Measurements from ENCODE around the gene KCNIP4.
"Not testable (repeated sequence)": the region's sequence is repeated elsewhere in the genome, so short reads cannot be mapped to it uniquely, and the experiment has no call there.

Gene KCNIP4

GRCh38 chr4:21366840-21367239 is 581.7 kb downstream of the KCNIP4 start:
- Histone ChIP-seq H3K4me3 (ENCODE audit: low read depth in 1 of 2, low read length in 1 of 2) (no peak overlapping the region), H3K27ac (no peak overlapping the region), H3K4me1 (ENCODE audit: control insufficient read depth in 1 of 2, insufficient read depth in 1 of 2, low read depth in 1 of 2, low read length in 1 of 2) (no peaks in the 10 kb centered on the region), H3K9me3 (no peaks in the 10 kb centered on the region), H3K27me3 (no peaks in the 10 kb centered on the region), H3K36me3 (no peaks in the 10 kb centered on the region)
- no peak for TF ChIP-seq CTCF (IDR thresholded peaks at IDR 0.05)

- H3K27me3 ChIP-seq: no peaks in the 10 kb centered on the region
- no peak overlapping the region for H3K27ac ChIP-seq
- H3K9me3 ChIP-seq: no peaks in the 10 kb centered on the region
- no peak for TF ChIP-seq CTCF (IDR thresholded peaks at IDR 0.05)
- H3K36me3 ChIP-seq: no peaks in the 10 kb centered on the region
- no peak overlapping the region for H3K4me3 ChIP-seq (ENCODE audit: low read depth in 1 of 2, low read length in 1 of 2)
- no peaks in the 10 kb centered on the region for H3K4me1 ChIP-seq (ENCODE audit: control insufficient read depth in 1 of 2, insufficient read depth in 1 of 2, low read depth in 1 of 2, low read length in 1 of 2)
Observed at GRCh38 chr4:21366312-21366711, 582.3 kb downstream of the KCNIP4 start.

DNA sequence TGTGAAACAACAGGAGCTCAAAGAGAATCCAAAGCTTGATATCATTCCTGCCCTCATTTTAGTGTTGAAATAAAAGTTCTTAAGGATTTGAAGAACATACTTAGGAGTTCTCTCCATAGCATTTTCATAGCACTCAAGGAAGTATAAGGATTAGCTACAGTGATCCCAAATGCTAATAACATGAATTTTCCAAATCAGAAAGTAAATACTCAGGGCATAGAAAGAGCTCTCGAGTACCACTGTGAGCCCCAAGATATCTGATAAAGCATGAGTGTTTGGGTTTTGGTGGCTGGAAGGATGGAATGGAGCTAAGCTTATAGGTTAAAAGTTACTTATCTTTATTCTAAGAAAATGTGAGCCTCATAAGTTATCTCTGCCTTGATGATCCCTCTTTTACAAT is 584.9 kb downstream of the KCNIP4 start:
- Histone ChIP-seq H3K4me1 (ENCODE audit: control insufficient read depth in 1 of 2, insufficient read depth in 1 of 2, low read depth in 1 of 2, low read length in 1 of 2) (no peaks in the 10 kb centered on the region), H3K27ac (no peak overlapping the region), H3K27me3 (no peaks in the 10 kb centered on the region), H3K36me3 (no peaks in the 10 kb centered on the region), H3K4me3 (ENCODE audit: low read depth in 1 of 2, low read length in 1 of 2) (no peak overlapping the region), H3K9me3 (no peaks in the 10 kb centered on the region)
- TF ChIP-seq CTCF (IDR thresholded peaks at IDR 0.05): no peak

DNA sequence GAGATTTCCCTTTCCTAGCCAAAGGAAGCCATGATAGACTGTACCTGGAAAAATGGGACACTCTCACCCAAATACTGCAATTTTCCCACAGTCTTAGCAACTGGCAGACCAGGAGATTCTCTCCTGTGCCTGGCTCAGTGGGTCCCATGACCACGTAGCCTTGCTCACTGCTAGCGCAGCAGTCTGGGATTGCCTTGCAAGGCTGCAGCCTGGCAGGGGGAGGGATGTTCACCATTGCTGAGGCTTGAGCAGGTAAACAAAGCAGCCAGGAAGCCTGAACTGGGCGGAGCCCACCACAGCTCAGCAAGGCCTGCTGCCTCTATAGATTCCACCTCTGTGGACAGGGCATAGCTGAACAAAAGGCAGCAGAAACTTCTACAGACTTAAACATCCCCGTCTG is 596.2 kb downstream of the KCNIP4 start:
- not testable (repeated sequence) for H3K4me1 ChIP-seq (ENCODE audit: control insufficient read depth in 1 of 2, insufficient read depth in 1 of 2, low read depth in 1 of 2, low read length in 1 of 2); H3K27ac ChIP-seq; H3K36me3 ChIP-seq; H3K4me3 ChIP-seq (ENCODE audit: low read depth in 1 of 2, low read length in 1 of 2); H3K27me3 ChIP-seq; H3K9me3 ChIP-seq

GRCh38 chr4:21347142-21347541 is 601.4 kb downstream of the KCNIP4 start:
- no peaks in the 10 kb centered on the region for H3K36me3 ChIP-seq

More at GRCh38 chr4:21347142-21347541, 601.4 kb downstream of the KCNIP4 start:
- H3K4me3 ChIP-seq (ENCODE audit: low read depth in 1 of 2, low read length in 1 of 2): no peak overlapping the region
- no peak for TF ChIP-seq CTCF (IDR thresholded peaks at IDR 0.05)
- H3K9me3 ChIP-seq: no peaks in the 10 kb centered on the region
- no peaks in the 10 kb centered on the region for H3K4me1 ChIP-seq (ENCODE audit: control insufficient read depth in 1 of 2, insufficient read depth in 1 of 2, low read depth in 1 of 2, low read length in 1 of 2)
- H3K27me3 ChIP-seq: no peaks in the 10 kb centered on the region
- H3K27ac ChIP-seq: no peak overlapping the region

All from neutrophil (primary cell).